Right lobe of liver (tissue), 4 donors: ENCODE results near the gene MICU1.

ENCODE experiments used
- CTCF ChIP-seq, 4 donors: fragments of 200-600 bp in 3 of 4; fragments of 450-650 bp in 1 of 4; IDR thresholded peaks; one replicate each; pipeline versions ENCODE4 v1.5.1 to v1.8.0; 2016 to 2022; ENCODE audit warnings: antibody characterized with exemption in 4 of 4, mild to moderate bottlenecking in 2 of 4
- POLR2A ChIP-seq: fragments of 450-650 bp; IDR thresholded peaks from one replicate; pipeline ENCODE4 v1.6.1; 2017; ENCODE audit warnings: antibody characterized with exemption, mild to moderate bottlenecking
- donor health status: DM: no; HTN: no; CAD: no.
- donor health status: DM: no; HTN: no; CAD: no.
- donor health status: DM: no; HTN: yes; CAD: no.

- TF ChIP-seq POLR2A, result no peak
- no peak for TF ChIP-seq CTCF (IDR thresholded peaks at IDR 0.05)
Observed at GRCh38 chr10:72587568-72587967, 38.3 kb downstream of the MICU1 start.
